Measurements from ENCODE around the gene CPT1C.
"Not testable (repeated sequence)": the region's sequence is repeated elsewhere in the genome, so short reads cannot be mapped to it uniquely, and the experiment has no call there.

Gene CPT1C

GRCh38 chr19:49712397-49712859 lies 21.5 kb downstream of the CPT1C start:
- peak; percentile 22 for DNase-seq

GRCh38 chr19:49713236-49713845 lies 22.4 kb downstream of the CPT1C start:
- peak; percentile 26 for DNase-seq

GRCh38 chr19:49716154-49716553 lies 25.2 kb downstream of the CPT1C start:
- DNase-seq: peak; percentile 11

GRCh38 chr19:49718511-49718910 lies 27.6 kb downstream of the CPT1C start:
- DNase-seq: no peak

GRCh38 chr19:49718991-49719390 lies 28.1 kb downstream of the CPT1C start:
- DNase-seq: no peak

- not testable (repeated sequence) for DNase-seq
These were observed 28.5 kb downstream of the CPT1C start for GRCh38 chr19:49719420-49719819.

- DNase-seq: no peak
These were observed 36.5 kb downstream of the CPT1C start for GRCh38 chr19:49727217-49728030.

- no peak for DNase-seq
These were observed 39.2 kb downstream of the CPT1C start for GRCh38 chr19:49730166-49730565.

GRCh38 chr19:49738268-49738667 lies 47.4 kb downstream of the CPT1C start:
- no peak for DNase-seq

GRCh38 chr19:49739098-49739497 lies 48.2 kb downstream of the CPT1C start:
- DNase-seq: no peak

- no peak for DNase-seq
These were observed 49.0 kb downstream of the CPT1C start for GRCh38 chr19:49739933-49740332.

GRCh38 chr19:49741210-49741844 lies 50.4 kb downstream of the CPT1C start:
- DNase-seq: no peak

- no peak for DNase-seq
These were observed 54.0 kb downstream of the CPT1C start for GRCh38 chr19:49744946-49745381.

- peak; percentile 41 for DNase-seq
These were observed 55.5 kb downstream of the CPT1C start for GRCh38 chr19:49746206-49746958.

GRCh38 chr19:49749055-49749716 lies 58.3 kb downstream of the CPT1C start:
- peak; percentile 23 for DNase-seq

- no peak for DNase-seq
These were observed 58.9 kb downstream of the CPT1C start for GRCh38 chr19:49749771-49750170.

GRCh38 chr19:49752701-49753100 lies 61.8 kb downstream of the CPT1C start:
- no peak for DNase-seq

- DNase-seq: no peak
These were observed 65.0 kb downstream of the CPT1C start for GRCh38 chr19:49755956-49756355.

- no peak for DNase-seq
These were observed 67.4 kb downstream of the CPT1C start for GRCh38 chr19:49758292-49758691.

GRCh38 chr19:49761249-49761624 lies 70.3 kb downstream of the CPT1C start:
- no peak for DNase-seq

- DNase-seq: no peak
These were observed 70.9 kb downstream of the CPT1C start for GRCh38 chr19:49761625-49762311.

- DNase-seq: no peak
These were observed 72.3 kb downstream of the CPT1C start, which contains the start of gene TSKS for GRCh38 chr19:49763230-49763629. TSKS (minus strand) TSS chr19:49763306; CDS start chr19:49763247, 59 bp downstream.
